ENCODE results near the gene EID1. TPM values are rescaled to one million over a fixed set of nuclear protein-coding genes. Genes with fewer than 3 reads are reported as not detected.

Gene EID1
- total and polyA plus RNA-seq, 2 donors (not counting 3 experiments of a cell fraction or from before 2014, with no cell fraction given), result 146 to 155 TPM

GRCh38 chr15:48850648-48851047 is 27.3 kb upstream of the EID1 start:
- Histone ChIP-seq H3K79me2 (ENCODE audit: control insufficient read depth, insufficient read depth, low read length) (no peaks in the 10 kb centered on the region), H3K9me3 (replicated peaks; ENCODE audit: control insufficient read depth, insufficient read depth, low read length) (no peaks in the 10 kb centered on the region), H3K9ac (replicated peaks; ENCODE audit: extremely low read depth, insufficient read depth, low read length) (no peak overlapping the region), H3K36me3 (ENCODE audit: control insufficient read depth in 2 of 2, extremely low read depth in 1 of 2, insufficient read depth in 2 of 2, low read length in 2 of 2) (no peaks in the 10 kb centered on the region), H3K4me2 (ENCODE audit: insufficient read depth, low read length) (no peak overlapping the region), H3K9me1 (replicated peaks; ENCODE audit: control insufficient read depth, extremely low read depth, insufficient read depth, low read length) (no peaks in the 10 kb centered on the region), H3K27ac (ENCODE audit: insufficient read depth, low read depth, low read length) (no peak overlapping the region), H3K4me1 (ENCODE audit: control insufficient read depth, extremely low read depth, insufficient read depth, low read length) (no peaks in the 10 kb centered on the region), H3K27me3 (ENCODE audit: control insufficient read depth in 2 of 2, insufficient read depth in 2 of 2, low read length in 2 of 2) (no peaks in the 10 kb centered on the region), H3K4me3 (replicated peaks in 1 of 3; ENCODE audit: insufficient read depth in 1 of 3, low read depth in 1 of 3, low read length in 3 of 3) (no peak overlapping the region), H4K20me1 (replicated peaks; ENCODE audit: control insufficient read depth, extremely low read depth, insufficient read depth, low read length) (no peaks in the 10 kb centered on the region), H2AFZ (ENCODE audit: low read depth, low read length) (no peak overlapping the region)
- FAIRE-seq (no peak), DNase-seq (ENCODE audit: low read depth, low spot score) (no peak)
- ChIA-PET CTCF (interaction anchor here (1.0 kb wide), 1 partner anchor 36 kb away, joined by 3 read pairs; no protein-coding TSS in a partner anchor), POLR2A (no interaction called here)
- TF ChIP-seq MYC (IDR thresholded peaks at IDR 0.05; ENCODE audit: low read depth, low read length) (no peak), GATA2 (IDR thresholded peaks at IDR 0.05; ENCODE audit: insufficient read depth, insufficient read length, low read depth, low read length) (no peak), EZH2 (IDR thresholded peaks at IDR 0.05; ENCODE audit: borderline replicate concordance, low read depth, low read length, severe bottlenecking) (no peak)
- TF ChIP-seq, protein P1, sequence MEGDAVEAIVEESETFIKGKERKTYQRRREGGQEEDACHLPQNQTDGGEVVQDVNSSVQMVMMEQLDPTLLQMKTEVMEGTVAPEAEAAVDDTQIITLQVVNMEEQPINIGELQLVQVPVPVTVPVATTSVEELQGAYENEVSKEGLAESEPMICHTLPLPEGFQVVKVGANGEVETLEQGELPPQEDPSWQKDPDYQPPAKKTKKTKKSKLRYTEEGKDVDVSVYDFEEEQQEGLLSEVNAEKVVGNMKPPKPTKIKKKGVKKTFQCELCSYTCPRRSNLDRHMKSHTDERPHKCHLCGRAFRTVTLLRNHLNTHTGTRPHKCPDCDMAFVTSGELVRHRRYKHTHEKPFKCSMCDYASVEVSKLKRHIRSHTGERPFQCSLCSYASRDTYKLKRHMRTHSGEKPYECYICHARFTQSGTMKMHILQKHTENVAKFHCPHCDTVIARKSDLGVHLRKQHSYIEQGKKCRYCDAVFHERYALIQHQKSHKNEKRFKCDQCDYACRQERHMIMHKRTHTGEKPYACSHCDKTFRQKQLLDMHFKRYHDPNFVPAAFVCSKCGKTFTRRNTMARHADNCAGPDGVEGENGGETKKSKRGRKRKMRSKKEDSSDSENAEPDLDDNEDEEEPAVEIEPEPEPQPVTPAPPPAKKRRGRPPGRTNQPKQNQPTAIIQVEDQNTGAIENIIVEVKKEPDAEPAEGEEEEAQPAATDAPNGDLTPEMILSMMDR (IDR thresholded peaks at IDR 0.05; ENCODE audit: extremely low read depth in 1 of 2, insufficient read depth in 1 of 2, low read depth in 1 of 2, low read length in 2 of 2), result no peak
- dilution Hi-C loops (cut with MboI; ENCODE audit: extremely low pct_ligation_motif_present, low sequenced_read_pairs) (no loop called here), intact Hi-C loops (cut with micrococcal nuclease) (no loop called here)
- BruUV-seq (replicated peaks), result no TSS peak

- POLR2A ChIA-PET, result no interaction called here
Observed at GRCh38 chr15:48851956-48852355, 26.0 kb upstream of the EID1 start.

More at GRCh38 chr15:48851956-48852355, 26.0 kb upstream of the EID1 start:
- Histone ChIP-seq H3K9me1 (replicated peaks; ENCODE audit: control insufficient read depth, extremely low read depth, insufficient read depth, low read length) (no peaks in the 10 kb centered on the region), H4K20me1 (replicated peaks; ENCODE audit: control insufficient read depth, extremely low read depth, insufficient read depth, low read length) (no peaks in the 10 kb centered on the region), H3K36me3 (ENCODE audit: control insufficient read depth in 2 of 2, extremely low read depth in 1 of 2, insufficient read depth in 2 of 2, low read length in 2 of 2) (no peaks in the 10 kb centered on the region), H3K4me3 (replicated peaks in 1 of 3; ENCODE audit: insufficient read depth in 1 of 3, low read depth in 1 of 3, low read length in 3 of 3) (no peak overlapping the region), H3K9me3 (replicated peaks; ENCODE audit: control insufficient read depth, insufficient read depth, low read length) (no peaks in the 10 kb centered on the region), H2AFZ (ENCODE audit: low read depth, low read length) (no peak overlapping the region), H3K4me1 (ENCODE audit: control insufficient read depth, extremely low read depth, insufficient read depth, low read length) (no peaks in the 10 kb centered on the region), H3K27ac (ENCODE audit: insufficient read depth, low read depth, low read length) (no peak overlapping the region), H3K27me3 (ENCODE audit: control insufficient read depth in 2 of 2, insufficient read depth in 2 of 2, low read length in 2 of 2) (no peaks in the 10 kb centered on the region), H3K9ac (replicated peaks; ENCODE audit: extremely low read depth, insufficient read depth, low read length) (no peak overlapping the region), H3K79me2 (ENCODE audit: control insufficient read depth, insufficient read depth, low read length) (no peaks in the 10 kb centered on the region), H3K4me2 (ENCODE audit: insufficient read depth, low read length) (no peak overlapping the region)
- intact Hi-C loops (cut with micrococcal nuclease), result no loop called here
- DNase-seq (ENCODE audit: low read depth, low spot score) (no peak), FAIRE-seq (no peak)
- CTCF ChIA-PET, result interaction anchor here (1.3 to 1.7 kb wide), 2 partner anchors 294 to 1293 kb away, joined by 3 read pairs; no protein-coding TSS in a partner anchor
- no TSS peak for BruUV-seq (replicated peaks)
- dilution Hi-C loops (cut with MboI; ENCODE audit: extremely low pct_ligation_motif_present, low sequenced_read_pairs), result no loop called here
- no peak for TF ChIP-seq MAX (IDR thresholded peaks at IDR 0.05; ENCODE audit: insufficient read depth, insufficient read length)
- TF ChIP-seq FOS (IDR thresholded peaks at IDR 0.05; ENCODE audit: borderline replicate concordance, insufficient read depth, low read length), result no peak
- TF ChIP-seq, protein P1 (IDR thresholded peaks at IDR 0.05; ENCODE audit: extremely low read depth in 1 of 2, insufficient read depth in 1 of 2, low read depth in 1 of 2, low read length in 2 of 2), result no peak
- no peak for TF ChIP-seq EZH2 (IDR thresholded peaks at IDR 0.05; ENCODE audit: borderline replicate concordance, low read depth, low read length, severe bottlenecking)
- TF ChIP-seq JUN (IDR thresholded peaks at IDR 0.05; ENCODE audit: borderline replicate concordance, insufficient read depth, insufficient read length, low read depth), result no peak
- TF ChIP-seq MYC (IDR thresholded peaks at IDR 0.05; ENCODE audit: low read depth, low read length), result no peak
- no peak for TF ChIP-seq GATA2 (IDR thresholded peaks at IDR 0.05; ENCODE audit: insufficient read depth, insufficient read length, low read depth, low read length)
- TF ChIP-seq POLR2AphosphoS5 (IDR thresholded peaks at IDR 0.05; ENCODE audit: insufficient read depth, low read depth, low read length), result no peak
- no peak for TF ChIP-seq POLR2A (IDR thresholded peaks at IDR 0.05; ENCODE audit: low read depth, low read length)
